Fibroblast of the aortic adventitia (primary cell): ENCODE data around the gene SLIT3. TPM values are rescaled to one million over a fixed set of nuclear protein-coding genes. Genes with fewer than 3 reads are reported as not detected.
A peak's percentile ranks its signal among the peaks of the same experiment; 100 is the strongest.

Experiments used
- DNase-seq: peaks from one replicate; pipeline ENCODE4 v3.0.0-alpha.2; 2010; ENCODE audit warnings: low read depth
- H3K4me3 ChIP-seq: 2 replicates; pipeline ENCODE4 v1.5.1; 2011; ENCODE audit warnings: low read depth, mild to moderate bottlenecking, control low read depth, low read length, moderate library complexity
- total RNA-seq: library from RNA; depleted of rRNA; stranded (reverse); fragments of >200 nt; gene quantifications from 2 replicates; pipeline ENCODE4 v1.2.3, GENCODE V29; 2012; ENCODE audit warnings: low replicate concordance
- TF ChIP-seq, protein P1 (sequence below): IDR thresholded peaks from 2 replicates; pipeline ENCODE4 v1.5.1; 2011; ENCODE audit warnings: mild to moderate bottlenecking, low read length, control low read depth, inconsistent platforms; ENCODE audit not compliant: insufficient read depth

The SLIT3 gene
- total RNA-seq, 1 donor, result 65.3 TPM

DNA sequence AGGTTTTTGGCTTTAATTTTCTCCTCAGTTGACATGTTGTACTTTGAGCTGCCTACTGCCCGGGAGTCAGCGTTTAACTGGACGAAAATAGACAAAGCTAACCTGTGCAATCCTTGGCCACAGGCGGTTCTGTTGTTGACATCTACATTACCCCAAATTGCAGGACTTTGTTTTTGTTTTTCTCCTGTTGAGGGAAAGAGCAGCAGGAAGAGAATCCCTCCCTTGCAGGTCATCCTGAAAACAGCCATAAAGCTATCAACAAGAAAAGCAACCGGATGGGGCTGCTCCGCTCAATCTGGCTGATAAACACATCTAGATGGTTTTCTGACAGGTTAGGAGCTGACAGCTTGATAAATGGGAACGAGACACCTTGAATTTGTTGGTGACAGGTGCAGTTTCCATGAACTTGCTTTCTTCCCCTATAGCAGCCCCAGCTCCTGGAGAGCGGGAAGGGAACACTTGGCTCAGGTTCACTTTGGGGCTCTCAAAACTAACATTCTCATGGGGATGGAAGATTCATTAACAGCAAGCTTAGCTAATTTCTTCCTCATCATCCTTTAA, 331.5 kb downstream of the SLIT3 start:
- H3K4me3 ChIP-seq, result no peak overlapping the region
- TF ChIP-seq, protein P1, sequence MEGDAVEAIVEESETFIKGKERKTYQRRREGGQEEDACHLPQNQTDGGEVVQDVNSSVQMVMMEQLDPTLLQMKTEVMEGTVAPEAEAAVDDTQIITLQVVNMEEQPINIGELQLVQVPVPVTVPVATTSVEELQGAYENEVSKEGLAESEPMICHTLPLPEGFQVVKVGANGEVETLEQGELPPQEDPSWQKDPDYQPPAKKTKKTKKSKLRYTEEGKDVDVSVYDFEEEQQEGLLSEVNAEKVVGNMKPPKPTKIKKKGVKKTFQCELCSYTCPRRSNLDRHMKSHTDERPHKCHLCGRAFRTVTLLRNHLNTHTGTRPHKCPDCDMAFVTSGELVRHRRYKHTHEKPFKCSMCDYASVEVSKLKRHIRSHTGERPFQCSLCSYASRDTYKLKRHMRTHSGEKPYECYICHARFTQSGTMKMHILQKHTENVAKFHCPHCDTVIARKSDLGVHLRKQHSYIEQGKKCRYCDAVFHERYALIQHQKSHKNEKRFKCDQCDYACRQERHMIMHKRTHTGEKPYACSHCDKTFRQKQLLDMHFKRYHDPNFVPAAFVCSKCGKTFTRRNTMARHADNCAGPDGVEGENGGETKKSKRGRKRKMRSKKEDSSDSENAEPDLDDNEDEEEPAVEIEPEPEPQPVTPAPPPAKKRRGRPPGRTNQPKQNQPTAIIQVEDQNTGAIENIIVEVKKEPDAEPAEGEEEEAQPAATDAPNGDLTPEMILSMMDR, result no peak
- no peak for DNase-seq

DNA sequence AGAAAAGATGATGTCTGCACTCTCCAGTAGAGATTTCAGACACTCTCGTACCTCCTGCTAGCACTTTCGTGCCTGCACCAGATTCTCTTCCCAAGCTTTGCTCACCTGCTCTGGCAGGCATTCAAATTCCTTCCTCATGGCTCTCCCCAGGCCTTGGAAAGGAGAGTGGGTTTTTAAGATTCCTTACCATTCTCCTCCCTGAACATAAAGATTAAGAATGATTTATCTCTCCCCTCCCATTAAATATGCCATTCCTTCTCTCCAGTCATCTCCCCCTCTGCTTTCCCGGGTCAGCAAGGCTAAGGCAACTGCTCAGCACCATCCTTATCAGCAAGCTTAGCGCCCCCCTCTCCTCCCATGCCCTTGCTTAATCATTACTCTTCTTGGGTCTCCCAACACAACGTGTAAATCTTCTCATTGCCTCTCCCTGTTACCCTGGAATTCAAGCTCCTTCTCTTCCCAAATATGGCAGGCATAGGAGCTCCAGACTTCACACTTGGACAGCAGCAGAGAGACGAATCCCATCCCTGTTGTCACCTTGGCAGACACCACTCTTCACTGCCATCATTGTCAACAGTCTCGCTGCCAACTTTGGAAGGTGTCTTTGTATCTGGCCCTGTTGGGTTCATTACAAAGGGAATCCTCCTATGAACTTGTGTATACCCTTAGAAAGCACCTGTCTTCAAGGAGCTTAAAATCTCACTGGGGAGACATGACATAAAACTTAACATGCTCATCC, 332.9 kb downstream of the SLIT3 start:
- TF ChIP-seq, protein P1, result no peak
- no peak overlapping the region for H3K4me3 ChIP-seq

DNA sequence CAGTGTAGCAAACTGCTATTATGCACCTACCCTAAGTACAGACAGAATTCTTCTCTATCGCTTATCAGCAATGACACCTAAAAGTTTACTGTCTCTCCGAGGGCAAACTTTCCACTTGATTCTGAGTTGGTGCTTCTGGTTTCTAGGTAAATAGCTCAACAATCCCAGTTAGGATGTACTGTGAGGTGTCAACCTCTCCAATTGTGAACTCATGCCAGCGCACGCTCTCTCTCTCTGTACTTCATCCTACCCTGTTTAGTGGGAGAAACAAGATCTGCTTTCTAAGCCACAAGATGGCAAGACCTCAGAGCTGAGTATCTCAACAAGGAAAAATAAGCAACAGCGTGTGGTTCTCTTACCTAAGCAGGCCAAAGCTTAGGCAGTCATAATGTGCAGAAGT, 335.3 kb downstream of the SLIT3 start:
- no peak overlapping the region for H3K4me3 ChIP-seq
- TF ChIP-seq, protein P1, result no peak
- DNase-seq, result no peak

More for the DNA sequence above, 332.9 kb downstream of the SLIT3 start:
- DNase-seq, result no peak

DNA sequence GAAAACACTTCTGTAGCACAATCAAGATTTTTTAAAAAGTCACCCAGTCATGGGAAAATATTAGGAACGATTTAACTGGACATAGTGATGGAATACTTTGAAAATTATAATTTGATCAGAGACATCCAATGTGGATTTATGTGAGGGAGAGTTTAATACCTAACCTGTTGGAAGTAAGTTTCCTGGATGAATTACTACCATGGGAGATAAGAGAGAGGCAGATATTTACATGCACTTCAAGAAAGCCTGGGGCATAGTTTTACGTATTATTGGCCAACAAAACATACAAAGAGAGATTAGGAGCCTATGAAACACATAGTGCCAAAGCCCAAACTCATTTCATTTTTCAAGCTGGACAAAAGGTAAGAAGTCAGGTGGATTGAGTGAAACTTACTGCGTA, 336.8 kb downstream of the SLIT3 start:
- TF ChIP-seq, protein P1, result no peak
- DNase-seq, result no peak
- no peak overlapping the region for H3K4me3 ChIP-seq

DNA sequence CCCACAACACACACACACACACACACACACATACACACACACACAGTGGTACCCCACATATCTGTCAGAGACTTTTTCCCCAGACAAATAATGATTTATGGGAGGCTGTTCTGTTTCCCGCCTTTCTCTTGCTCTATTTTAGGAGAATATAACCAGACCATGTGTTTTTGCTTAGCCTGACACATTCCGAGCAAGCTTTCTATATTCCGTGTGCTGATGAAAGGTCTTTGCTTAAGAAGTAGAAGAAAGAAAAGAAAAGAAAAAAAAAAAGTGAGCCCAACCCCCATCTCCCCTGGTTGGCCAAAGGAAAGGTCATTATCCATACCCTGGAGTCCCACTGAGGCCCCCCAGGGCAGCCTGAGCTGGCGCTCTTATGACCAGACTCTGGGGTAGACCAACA, 338.6 kb downstream of the SLIT3 start:
- H3K4me3 ChIP-seq, result no peak overlapping the region
- DNase-seq, result peak; percentile 58

DNA sequence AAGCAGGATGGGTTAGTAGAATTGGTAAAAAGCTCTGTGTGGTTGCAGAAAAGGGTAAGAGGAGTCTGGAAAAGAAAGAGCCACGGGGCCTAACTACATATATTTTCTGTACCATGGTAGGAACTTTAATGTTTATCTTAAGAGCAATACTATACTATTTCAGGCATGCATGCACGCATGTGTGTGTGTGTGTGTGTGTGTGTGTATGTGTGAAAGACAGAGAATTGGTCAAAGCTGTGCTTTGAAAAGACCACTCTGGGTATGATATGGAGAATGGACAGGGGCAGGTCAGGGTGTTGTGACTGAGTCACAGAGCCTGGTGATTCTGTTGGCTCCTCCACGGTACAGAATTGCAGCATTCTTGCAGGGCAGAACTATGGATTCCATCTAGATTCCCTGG, 339.3 kb downstream of the SLIT3 start:
- no peak for DNase-seq
- no peak overlapping the region for H3K4me3 ChIP-seq
- TF ChIP-seq, protein P1, result no peak

More for the DNA sequence above, 338.6 kb downstream of the SLIT3 start:
- TF ChIP-seq, protein P1, result no peak
